22Rv1 (cell line): ENCODE data around the gene PAXX.

Experiments used
- H3K27ac ChIP-seq: fragments of 450-650 bp; 2 replicates; pipeline ENCODE4 v1.5.1; 2017
- CTCF ChIP-seq: fragments of 450-650 bp; IDR thresholded peaks from 2 replicates; pipeline ENCODE4 v1.5.1; 2017; ENCODE audit warnings: mild to moderate bottlenecking
- ZFX ChIP-seq: fragments of 450-650 bp; IDR thresholded peaks from 2 replicates; pipeline ENCODE4 v1.6.1; 2017; ENCODE audit warnings: antibody characterized with exemption, borderline replicate concordance

Gene PAXX

GRCh38 chr9:136994888-136995230 is 2.6 kb downstream of the PAXX start:
- TF ChIP-seq ZFX, result no peak
- TF ChIP-seq CTCF, result no peak
- H3K27ac ChIP-seq, result peak overlapping the region; percentile 82

- no peak for TF ChIP-seq CTCF
- TF ChIP-seq ZFX, result no peak
- peak overlapping the region; percentile 82 for H3K27ac ChIP-seq
Observed at GRCh38 chr9:136995362-136995761, 3.1 kb downstream of the PAXX start.

DNA sequence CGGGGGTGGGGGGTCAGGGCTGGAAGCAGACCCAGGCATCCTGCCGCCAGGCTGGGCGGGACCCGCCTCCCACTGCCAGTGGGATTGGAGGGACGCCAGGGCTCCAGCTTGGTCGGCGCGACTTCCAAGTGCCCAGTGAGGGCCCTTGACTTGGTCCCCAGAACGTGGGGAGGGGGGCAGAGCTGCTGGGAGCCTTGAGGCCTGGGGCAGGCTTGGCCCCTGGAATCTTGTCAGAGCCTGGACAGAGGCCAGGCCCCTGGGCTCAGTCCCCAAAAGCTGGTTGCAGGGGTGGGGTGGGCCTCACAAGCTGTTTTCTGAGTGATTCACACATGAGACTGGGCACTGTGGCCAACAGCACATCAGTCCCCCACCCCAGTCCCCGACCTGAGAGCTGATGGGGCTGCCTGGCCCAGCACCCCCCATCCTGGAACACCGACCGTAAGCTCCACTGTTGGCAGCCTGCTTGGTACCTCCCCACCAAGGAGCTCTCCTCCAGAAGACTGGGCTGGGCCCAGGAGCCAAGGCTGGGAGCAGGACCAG is 3.6 kb downstream of the PAXX start:
- peak overlapping the region; percentile 82 for H3K27ac ChIP-seq
- TF ChIP-seq ZFX, result no peak

GRCh38 chr9:136996361-136997292 is 4.4 kb downstream of the PAXX start, which contains the start of gene CLIC3:
Gene CLIC3 (minus strand): TSS chr9:136996568. CDS start chr9:136996543, 25 bp downstream.
- peak within 1 kb of the TSS; percentile 82 for H3K27ac ChIP-seq
- TF ChIP-seq CTCF (no peak), ZFX (no peak)

- peak overlapping the region; percentile 82 for H3K27ac ChIP-seq
Observed at GRCh38 chr9:136997371-136997770, 5.1 kb downstream of the PAXX start.

DNA sequence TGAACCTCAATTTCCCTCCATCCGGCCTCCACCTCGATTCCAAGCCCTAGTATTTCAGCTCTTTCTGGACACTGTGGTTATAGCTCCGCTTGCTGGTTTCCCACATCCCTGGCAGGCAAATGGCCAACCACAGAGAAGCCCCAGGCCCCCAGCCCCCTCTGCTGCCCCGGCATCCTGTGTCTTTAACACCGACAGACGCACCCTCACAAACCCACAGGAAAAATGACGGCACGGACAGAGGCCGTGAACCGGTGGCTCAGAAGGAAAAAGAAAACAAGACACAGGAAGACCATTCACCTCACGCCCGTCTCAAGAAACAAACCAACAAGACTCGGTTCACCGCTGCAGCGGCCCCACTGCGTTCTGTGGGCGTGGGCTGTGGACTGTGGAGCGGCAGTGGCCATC is 5.6 kb downstream of the PAXX start:
- TF ChIP-seq CTCF (no peak), ZFX (no peak)
- H3K27ac ChIP-seq, result peak overlapping the region; percentile 82; the same call in 1 of the 2 replicates

More at GRCh38 chr9:136997371-136997770, 5.1 kb downstream of the PAXX start:
- TF ChIP-seq ZFX, result no peak
- no peak for TF ChIP-seq CTCF

DNA sequence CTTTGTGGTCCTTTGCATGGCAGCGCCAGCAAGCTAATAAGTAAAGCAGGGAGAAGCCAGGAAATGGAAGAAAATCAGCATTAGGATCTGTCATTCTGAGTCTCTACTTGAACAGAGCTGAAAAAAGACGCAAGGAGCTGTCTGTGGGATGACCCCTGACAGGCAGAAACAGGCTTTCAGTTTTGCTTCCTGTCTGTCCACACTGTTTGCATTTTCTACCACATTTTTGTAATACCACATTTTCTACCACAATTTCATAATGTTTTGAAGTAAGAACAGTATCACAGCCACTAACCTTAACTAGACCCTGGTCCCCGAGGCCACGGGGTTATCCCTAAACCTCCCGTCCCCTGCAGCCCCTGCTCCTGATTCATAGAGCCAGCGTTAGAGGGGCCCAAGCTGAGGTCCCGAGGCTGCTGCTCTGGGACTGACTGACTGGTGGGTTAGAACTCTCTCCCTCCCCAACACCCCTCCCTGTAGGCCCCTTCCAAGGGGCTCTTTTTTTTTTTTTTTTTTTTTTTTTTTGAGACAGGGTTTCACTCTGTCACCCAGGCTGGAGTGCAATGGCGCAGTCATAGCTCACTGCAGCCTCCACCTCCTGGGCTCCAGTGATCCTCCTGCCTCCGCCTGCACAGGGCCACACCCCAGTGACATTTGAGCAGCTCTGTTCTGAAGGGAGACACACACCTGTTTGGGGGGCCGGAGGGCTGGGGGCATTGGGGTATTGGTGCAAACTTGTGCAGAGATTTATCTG is 8.1 kb downstream of the PAXX start:
- no peak overlapping the region for H3K27ac ChIP-seq
- TF ChIP-seq CTCF (no peak), ZFX (no peak)
